Hypothalamus (tissue), 51 donors: ENCODE data around the gene UTS2B.
"Not testable (repeated sequence)": the region's sequence is repeated elsewhere in the genome, so short reads cannot be mapped to it uniquely, and the experiment has no call there.

Experiments
- DNase-seq, 51 donors: peaks; one replicate each; lab custom pipeline; 2025; lab: John Stamatoyannopoulos, UW

UTS2B gene

GRCh38 chr3:191283400-191283799 is 46.9 kb downstream of the UTS2B start:
- no peak for DNase-seq

GRCh38 chr3:191282251-191283185 is 47.8 kb downstream of the UTS2B start:
- no peak for DNase-seq

GRCh38 chr3:191280882-191281281 is 49.4 kb downstream of the UTS2B start:
- DNase-seq = no peak

- DNase-seq = no peak
These were observed 50.2 kb downstream of the UTS2B start for GRCh38 chr3:191280111-191280510.

GRCh38 chr3:191275751-191276150 is 54.6 kb downstream of the UTS2B start:
- DNase-seq = no peak

GRCh38 chr3:191275244-191275643 is 55.1 kb downstream of the UTS2B start:
- not testable (repeated sequence) for DNase-seq

GRCh38 chr3:191269289-191270085 is 60.8 kb downstream of the UTS2B start:
- no peak for DNase-seq

- no peak for DNase-seq
These were observed 61.6 kb downstream of the UTS2B start for GRCh38 chr3:191268737-191269136.

- DNase-seq = no peak
These were observed 66.5 kb downstream of the UTS2B start for GRCh38 chr3:191263850-191264249.

- no peak for DNase-seq
These were observed 67.0 kb downstream of the UTS2B start for GRCh38 chr3:191263365-191263764.

GRCh38 chr3:191262650-191263049 is 67.7 kb downstream of the UTS2B start:
- no peak for DNase-seq

- no peak for DNase-seq
These were observed 69.1 kb downstream of the UTS2B start for GRCh38 chr3:191261304-191261638.

- no peak for DNase-seq
These were observed 69.7 kb downstream of the UTS2B start for GRCh38 chr3:191260431-191261303.

- no peak for DNase-seq
These were observed 70.8 kb downstream of the UTS2B start for GRCh38 chr3:191259486-191259885.

- no peak for DNase-seq
These were observed 73.0 kb downstream of the UTS2B start for GRCh38 chr3:191257286-191257685.

- DNase-seq = no peak
These were observed 73.9 kb downstream of the UTS2B start for GRCh38 chr3:191256405-191256804.

- DNase-seq = no peak
These were observed 75.2 kb downstream of the UTS2B start for GRCh38 chr3:191255156-191255555.

GRCh38 chr3:191254098-191254873 is 76.0 kb downstream of the UTS2B start:
- no peak for DNase-seq

GRCh38 chr3:191253089-191253799 is 77.1 kb downstream of the UTS2B start:
- no peak for DNase-seq
